ENCODE data around the gene DYNC1LI1. TPM values are rescaled to one million over a fixed set of nuclear protein-coding genes. Genes with fewer than 3 reads are reported as not detected.

DYNC1LI1 gene
- total RNA-seq, 1 experiment from 2014 or later, result 56.2 TPM

GRCh38 chr3:32480604-32481003 is 90.1 kb downstream of the DYNC1LI1 start:
- Histone ChIP-seq H4K8ac (replicated peaks; ENCODE audit: insufficient read length, low read depth, low read length) (no peak overlapping the region), H3K27me3 (ENCODE audit: insufficient read depth, low read length) (no peaks in the 10 kb centered on the region), H4K20me1 (ENCODE audit: control insufficient read depth, insufficient read depth, insufficient read length) (no peaks in the 10 kb centered on the region)

More at GRCh38 chr3:32480604-32481003, 90.1 kb downstream of the DYNC1LI1 start:
- no peak overlapping the region for H2BK5ac ChIP-seq (ENCODE audit: insufficient read length, low read length)
- no peak overlapping the region for H3K23ac ChIP-seq (ENCODE audit: insufficient read length, low read depth, low read length)
- H2BK120ac ChIP-seq (ENCODE audit: low read depth, low read length, poor library complexity, severe bottlenecking), result no peak overlapping the region
- no peak overlapping the region for H3K27ac Mint-ChIP-seq
- DNase-seq, result no peak
- H3K79me2 ChIP-seq (ENCODE audit: insufficient read depth, low read length), result no peaks in the 10 kb centered on the region
- H3K4ac ChIP-seq (ENCODE audit: low read depth, low read length), result no peak overlapping the region
- H3K79me1 ChIP-seq (ENCODE audit: insufficient read depth, low read depth, low read length, poor library complexity, severe bottlenecking), result no peaks in the 10 kb centered on the region
- H2AFZ ChIP-seq (ENCODE audit: low read length), result no peak overlapping the region
- H2BK12ac ChIP-seq (ENCODE audit: insufficient read length, low read depth, low read length), result no peak overlapping the region
- H4K91ac ChIP-seq (ENCODE audit: insufficient read length, low read depth, low read length), result no peak overlapping the region
- H3T11ph ChIP-seq (ENCODE audit: low read length), result no peak overlapping the region
- H3K4me3 Mint-ChIP-seq, result no peak overlapping the region
- no peak overlapping the region for H3K9ac ChIP-seq (ENCODE audit: extremely low read depth, insufficient read length, low read length)
- no peaks in the 10 kb centered on the region for H3K4me1 Mint-ChIP-seq
- H2AK5ac ChIP-seq (ENCODE audit: insufficient read length, low read length), result no peak overlapping the region
- no peaks in the 10 kb centered on the region for H3K4me1 ChIP-seq (ENCODE audit: insufficient read depth, low read length)
- H3K9me3 Mint-ChIP-seq, result no peaks in the 10 kb centered on the region
- H3K36me3 Mint-ChIP-seq (ENCODE audit: insufficient read depth in 1 of 3, low read depth in 3 of 3), result peaks cover 3 to 32% (median 24%) of the 10 kb centered on the region in 3 experiments; a peak in 6 of 7 replicates
- no peak overlapping the region for H3K27ac ChIP-seq (ENCODE audit: insufficient read length, low read depth, low read length)
- WGBS (ENCODE audit: extremely low coverage, insufficient read length, low lambda C conversion rate), result no CpG with 5 or more reads among the region's 1 CpG
- no peak overlapping the region for H2BK20ac ChIP-seq (ENCODE audit: low read depth, low read length, poor library complexity, severe bottlenecking)
- H3K18ac ChIP-seq (ENCODE audit: insufficient read length, low read depth, low read length), result no peak overlapping the region
- no peak for TF ChIP-seq CTCF (conservative IDR thresholded peaks at IDR 0.05)
- no peaks in the 10 kb centered on the region for H3K23me2 ChIP-seq (ENCODE audit: insufficient read length, low read depth, low read length, poor library complexity, severe bottlenecking)
- H3K4me2 ChIP-seq (ENCODE audit: insufficient read depth, insufficient read length, low read length), result no peak overlapping the region
- H3K56ac ChIP-seq (ENCODE audit: insufficient read length, low read depth, low read length), result no peak overlapping the region
- no peak overlapping the region for H2BK15ac ChIP-seq (ENCODE audit: low read depth, low read length)
- H3K27me3 Mint-ChIP-seq (ENCODE audit: low read depth), result no peaks in the 10 kb centered on the region
- H3K14ac ChIP-seq (ENCODE audit: insufficient read depth, low read length), result no peak overlapping the region
- no peaks in the 10 kb centered on the region for H3K9me3 ChIP-seq (ENCODE audit: control insufficient read depth, low read depth, low read length)
- H4K5ac ChIP-seq (ENCODE audit: insufficient read length, low read depth, low read length), result no peak overlapping the region

Small RNA genes lying within 50 kb of the gene (microRNA-seq; reads per million reads assigned to microRNA genes)
- gene MIR548AY (ENCODE audit: borderline microRNAs expressed), result not detected

Other genes starting within 250 kb of the DYNC1LI1 start
- 20.6 and 23.9 TPM in 2 replicates for gene CMTM7, start 179.0 kb downstream of the DYNC1LI1 start, total RNA-seq (2021)
- 42.7 and 43.5 TPM in 2 replicates for gene CMTM6, start 68.0 kb downstream of the DYNC1LI1 start, total RNA-seq (2021)
- gene CNOT10, start 114.3 kb upstream of the DYNC1LI1 start, total RNA-seq (2021), result 55.4 and 67.1 TPM in 2 replicates
- gene TRIM71, start 247.1 kb upstream of the DYNC1LI1 start, total RNA-seq (2021), result 364 and 376 TPM in 2 replicates

All from H9 (cell line).